ENCODE data around the gene BEST1. TPM values are rescaled to one million over a fixed set of nuclear protein-coding genes. Genes with fewer than 3 reads are reported as not detected.

BEST1 gene
- total RNA-seq, 1 donor, result 8.0 TPM

GRCh38 chr11:61996933-61997332 is 46.8 kb downstream of the BEST1 start:
- no peak overlapping the region for H2AFZ ChIP-seq (ENCODE audit: low read length)
- no peaks in the 10 kb centered on the region for H3K4me1 ChIP-seq (ENCODE audit: insufficient read depth, low read length)
- TF ChIP-seq, protein P1, sequence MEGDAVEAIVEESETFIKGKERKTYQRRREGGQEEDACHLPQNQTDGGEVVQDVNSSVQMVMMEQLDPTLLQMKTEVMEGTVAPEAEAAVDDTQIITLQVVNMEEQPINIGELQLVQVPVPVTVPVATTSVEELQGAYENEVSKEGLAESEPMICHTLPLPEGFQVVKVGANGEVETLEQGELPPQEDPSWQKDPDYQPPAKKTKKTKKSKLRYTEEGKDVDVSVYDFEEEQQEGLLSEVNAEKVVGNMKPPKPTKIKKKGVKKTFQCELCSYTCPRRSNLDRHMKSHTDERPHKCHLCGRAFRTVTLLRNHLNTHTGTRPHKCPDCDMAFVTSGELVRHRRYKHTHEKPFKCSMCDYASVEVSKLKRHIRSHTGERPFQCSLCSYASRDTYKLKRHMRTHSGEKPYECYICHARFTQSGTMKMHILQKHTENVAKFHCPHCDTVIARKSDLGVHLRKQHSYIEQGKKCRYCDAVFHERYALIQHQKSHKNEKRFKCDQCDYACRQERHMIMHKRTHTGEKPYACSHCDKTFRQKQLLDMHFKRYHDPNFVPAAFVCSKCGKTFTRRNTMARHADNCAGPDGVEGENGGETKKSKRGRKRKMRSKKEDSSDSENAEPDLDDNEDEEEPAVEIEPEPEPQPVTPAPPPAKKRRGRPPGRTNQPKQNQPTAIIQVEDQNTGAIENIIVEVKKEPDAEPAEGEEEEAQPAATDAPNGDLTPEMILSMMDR (IDR thresholded peaks at IDR 0.05; ENCODE audit: extremely low read depth, low read depth, low read length), result no peak
- DNase-seq (ENCODE audit: insufficient read length, low spot score, missing footprints), result no peak
- H3K79me2 ChIP-seq (ENCODE audit: insufficient read depth, low read length), result no peaks in the 10 kb centered on the region
- H3K27ac ChIP-seq (ENCODE audit: low read depth, low read length), result no peak overlapping the region
- no peaks in the 10 kb centered on the region for H3K27me3 ChIP-seq (ENCODE audit: insufficient read depth, low read length)
- no peak overlapping the region for H3K4me2 ChIP-seq (ENCODE audit: insufficient read depth, low read length)
- H3K4me3 ChIP-seq (ENCODE audit: insufficient read depth, low read length), result no peak overlapping the region
- no peaks in the 10 kb centered on the region for H3K36me3 ChIP-seq (ENCODE audit: insufficient read depth, low read length)
- peaks cover 5% of the 10 kb centered on the region for H3K9me3 ChIP-seq (ENCODE audit: low read depth, low read length)
- no peaks in the 10 kb centered on the region for H4K20me1 ChIP-seq (ENCODE audit: insufficient read depth, low read length)

DNA sequence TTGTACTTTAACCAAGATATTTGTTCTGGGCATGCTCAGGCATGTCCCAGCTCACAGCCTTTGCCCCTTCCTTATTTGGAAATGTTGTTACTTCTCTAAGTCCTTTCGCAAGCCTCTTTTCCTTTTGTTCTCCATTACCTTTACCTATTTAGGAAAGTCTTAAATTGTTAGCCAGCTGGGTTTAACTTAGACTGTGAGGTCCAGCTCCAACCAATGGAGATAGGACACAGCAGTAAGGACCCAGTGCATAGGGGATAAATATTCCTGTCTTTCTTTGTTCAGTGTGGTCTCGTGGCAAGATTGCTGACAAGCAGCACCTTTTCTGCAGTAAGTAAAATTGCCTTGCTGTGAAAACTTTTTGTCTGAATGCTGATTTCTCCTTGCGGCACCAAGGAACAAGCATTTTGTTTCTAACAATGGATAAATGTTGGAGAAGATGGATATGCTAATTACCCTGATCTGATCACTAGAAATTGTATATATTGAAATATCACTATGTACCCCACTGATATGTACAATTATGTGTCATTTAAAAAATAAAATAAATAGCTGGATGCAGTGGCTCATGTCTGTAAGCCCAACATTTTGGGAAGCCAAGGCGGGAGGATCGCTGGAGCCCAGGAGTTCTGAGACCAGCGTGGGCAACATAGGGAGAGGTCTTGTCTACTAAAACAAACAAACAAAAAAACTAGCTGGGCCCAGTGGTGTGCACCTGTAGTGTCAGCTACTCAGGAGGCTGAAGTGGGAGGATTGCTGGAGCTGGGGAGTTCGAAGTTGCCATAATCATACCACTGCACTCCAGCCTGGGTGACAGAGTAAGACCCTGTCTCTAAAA is 49.2 kb downstream of the BEST1 start:
- H4K20me1 ChIP-seq (ENCODE audit: insufficient read depth, low read length), result no peaks in the 10 kb centered on the region
- peaks cover 5% of the 10 kb centered on the region for H3K9me3 ChIP-seq (ENCODE audit: low read depth, low read length)
- H3K27ac ChIP-seq (ENCODE audit: low read depth, low read length), result no peak overlapping the region
- no peak for DNase-seq (ENCODE audit: insufficient read length, low spot score, missing footprints)
- no peaks in the 10 kb centered on the region for H3K27me3 ChIP-seq (ENCODE audit: insufficient read depth, low read length)
- TF ChIP-seq, protein P1 (IDR thresholded peaks at IDR 0.05; ENCODE audit: extremely low read depth, low read depth, low read length), result no peak
- peaks cover 2% of the 10 kb centered on the region for H3K4me1 ChIP-seq (ENCODE audit: insufficient read depth, low read length)
- no peak overlapping the region for H2AFZ ChIP-seq (ENCODE audit: low read length)
- H3K79me2 ChIP-seq (ENCODE audit: insufficient read depth, low read length), result no peaks in the 10 kb centered on the region
- no peak overlapping the region for H3K4me3 ChIP-seq (ENCODE audit: insufficient read depth, low read length)
- no peaks in the 10 kb centered on the region for H3K36me3 ChIP-seq (ENCODE audit: insufficient read depth, low read length)
- H3K4me2 ChIP-seq (ENCODE audit: insufficient read depth, low read length), result no peak overlapping the region

DNA sequence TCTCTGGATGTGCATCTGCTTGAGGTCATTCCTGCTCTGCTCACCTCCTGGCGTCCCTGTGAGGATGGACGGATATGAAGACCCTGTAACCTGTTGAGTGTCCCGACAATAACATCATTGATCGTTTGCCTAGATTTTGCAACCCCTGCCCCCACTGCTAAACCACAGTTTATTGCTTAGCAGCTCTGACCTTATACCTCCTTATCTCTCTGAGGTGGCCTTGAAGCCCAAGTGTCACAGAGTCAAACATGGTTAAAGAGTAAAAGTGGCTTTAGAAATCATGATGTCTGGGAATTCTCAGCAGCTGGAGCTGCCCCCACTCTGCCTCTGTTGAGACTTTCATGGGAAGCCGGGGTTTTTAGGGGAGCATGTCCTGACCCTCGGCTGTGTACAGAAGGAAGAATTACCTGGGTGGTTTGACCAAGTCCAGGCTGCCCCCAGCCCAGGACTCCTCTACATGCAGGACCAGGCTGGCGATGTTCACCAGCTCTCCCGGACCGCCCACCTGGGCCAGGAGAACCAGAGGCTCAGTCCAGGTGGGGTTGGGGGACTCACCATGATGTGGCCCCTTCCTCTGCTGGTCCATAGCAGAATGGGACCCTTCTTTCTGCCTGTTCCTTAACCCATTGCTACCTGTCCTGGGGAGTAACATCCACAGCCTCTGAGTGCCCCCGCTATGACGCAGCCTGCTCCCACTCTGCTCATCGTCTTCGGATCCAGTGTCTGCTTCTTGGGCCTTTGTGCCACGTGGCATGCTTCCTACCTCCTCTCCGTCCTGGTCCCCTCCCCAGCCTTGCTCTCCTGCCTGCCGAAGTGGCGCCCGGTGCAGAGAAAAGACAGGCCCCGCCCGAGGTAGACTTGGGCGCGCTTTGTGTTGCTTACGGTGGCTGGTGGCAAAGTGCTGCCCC is 50.6 kb downstream of the BEST1 start:
- no peak overlapping the region for H2AFZ ChIP-seq (ENCODE audit: low read length)
- H3K4me1 ChIP-seq (ENCODE audit: insufficient read depth, low read length), result peaks cover 17% of the 10 kb centered on the region
- peaks cover 5% of the 10 kb centered on the region for H3K9me3 ChIP-seq (ENCODE audit: low read depth, low read length)
- H3K79me2 ChIP-seq (ENCODE audit: insufficient read depth, low read length), result no peaks in the 10 kb centered on the region
- H3K27me3 ChIP-seq (ENCODE audit: insufficient read depth, low read length), result no peaks in the 10 kb centered on the region
- no peaks in the 10 kb centered on the region for H3K36me3 ChIP-seq (ENCODE audit: insufficient read depth, low read length)
- no peak overlapping the region for H3K27ac ChIP-seq (ENCODE audit: low read depth, low read length)
- H3K4me2 ChIP-seq (ENCODE audit: insufficient read depth, low read length), result no peak overlapping the region
- H4K20me1 ChIP-seq (ENCODE audit: insufficient read depth, low read length), result no peaks in the 10 kb centered on the region
- DNase-seq (ENCODE audit: insufficient read length, low spot score, missing footprints), result no peak
- H3K4me3 ChIP-seq (ENCODE audit: insufficient read depth, low read length), result no peak overlapping the region
- TF ChIP-seq, protein P1 (IDR thresholded peaks at IDR 0.05; ENCODE audit: extremely low read depth, low read depth, low read length), result no peak

All from osteoblast (primary cell).